ENCODE data around the gene EXOC6B.

Gene EXOC6B

DNA sequence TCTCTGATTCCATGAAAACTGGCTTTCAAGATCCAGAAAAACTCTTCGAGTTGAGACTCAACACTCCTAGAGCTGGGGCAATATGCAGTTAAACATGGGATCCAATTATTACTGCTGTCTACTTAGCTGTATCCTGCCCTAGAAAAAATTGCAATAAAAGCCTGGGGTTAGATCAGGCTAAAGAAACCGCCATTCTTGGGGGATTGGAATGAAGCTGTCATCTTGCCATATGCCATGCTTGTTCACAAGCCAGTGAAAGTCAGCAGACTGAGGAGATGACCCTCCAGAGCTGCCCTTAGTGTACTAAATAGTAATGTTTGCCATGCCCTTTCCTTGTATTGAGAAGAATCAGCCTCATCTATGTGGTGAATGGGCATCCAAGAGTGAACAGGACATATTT, 647.3 kb downstream of the EXOC6B start:
- peaks cover 3% of the 10 kb centered on the region; the same call in 1 of the 2 replicates for H3K36me3 ChIP-seq (ENCODE audit: insufficient read depth, low read length)
- no peaks in the 10 kb centered on the region for H3K9me2 ChIP-seq (replicated peaks; ENCODE audit: low read depth, low read length)
- no peak overlapping the region for H3K4me2 ChIP-seq (ENCODE audit: low read depth, low read length, poor library complexity, severe bottlenecking)
- no peaks in the 10 kb centered on the region for H4K20me1 ChIP-seq (ENCODE audit: insufficient read depth, low read length, poor library complexity, severe bottlenecking)
- no peak overlapping the region for H2AFZ ChIP-seq (ENCODE audit: low read length)
- H3K79me2 ChIP-seq (ENCODE audit: insufficient read depth, low read length) = no peaks in the 10 kb centered on the region
- H3F3A ChIP-seq (ENCODE audit: low read depth) = no peaks in the 10 kb centered on the region
- H3K4me1 ChIP-seq (ENCODE audit: insufficient read depth, low read length, poor library complexity, severe bottlenecking) = no peaks in the 10 kb centered on the region
- TF ChIP-seq CTCF (conservative IDR thresholded peaks at IDR 0.05; ENCODE audit: low read length) = no peak
- TF ChIP-seq EZH2phosphoT487 (IDR thresholded peaks at IDR 0.05; ENCODE audit: borderline replicate concordance) = no peak
- H3K4me3 ChIP-seq (ENCODE audit: low read length, poor library complexity, severe bottlenecking) = no peak overlapping the region
- no peak overlapping the region for H3K9ac ChIP-seq (ENCODE audit: low read depth, low read length, poor library complexity, severe bottlenecking)
- no peaks in the 10 kb centered on the region for H3K27me3 ChIP-seq (ENCODE audit: insufficient read depth, low read length, poor library complexity, severe bottlenecking)
- H3K9me3 ChIP-seq (ENCODE audit: insufficient read depth, low read depth, low read length) = no peaks in the 10 kb centered on the region

- H3K9ac ChIP-seq (ENCODE audit: low read depth, low read length, poor library complexity, severe bottlenecking) = no peak overlapping the region
- no peak for TF ChIP-seq EZH2phosphoT487 (IDR thresholded peaks at IDR 0.05; ENCODE audit: borderline replicate concordance)
- no peak for TF ChIP-seq CTCF (conservative IDR thresholded peaks at IDR 0.05; ENCODE audit: low read length)
- H3F3A ChIP-seq (ENCODE audit: low read depth) = no peaks in the 10 kb centered on the region
- H3K79me2 ChIP-seq (ENCODE audit: insufficient read depth, low read length) = no peaks in the 10 kb centered on the region
- H3K27me3 ChIP-seq (ENCODE audit: insufficient read depth, low read length, poor library complexity, severe bottlenecking) = no peaks in the 10 kb centered on the region
- peaks cover 3% of the 10 kb centered on the region; the same call in 1 of the 2 replicates for H3K36me3 ChIP-seq (ENCODE audit: insufficient read depth, low read length)
- no peaks in the 10 kb centered on the region for H4K20me1 ChIP-seq (ENCODE audit: insufficient read depth, low read length, poor library complexity, severe bottlenecking)
- H2AFZ ChIP-seq (ENCODE audit: low read length) = no peak overlapping the region
- no peaks in the 10 kb centered on the region for H3K4me1 ChIP-seq (ENCODE audit: insufficient read depth, low read length, poor library complexity, severe bottlenecking)
- H3K9me2 ChIP-seq (replicated peaks; ENCODE audit: low read depth, low read length) = no peaks in the 10 kb centered on the region
- no peak overlapping the region for H3K4me2 ChIP-seq (ENCODE audit: low read depth, low read length, poor library complexity, severe bottlenecking)
- no peaks in the 10 kb centered on the region for H3K9me3 ChIP-seq (ENCODE audit: insufficient read depth, low read depth, low read length)
- no peak overlapping the region for H3K4me3 ChIP-seq (ENCODE audit: low read length, poor library complexity, severe bottlenecking)
These were observed 649.6 kb downstream of the EXOC6B start for GRCh38 chr2:72176281-72176680.

DNA sequence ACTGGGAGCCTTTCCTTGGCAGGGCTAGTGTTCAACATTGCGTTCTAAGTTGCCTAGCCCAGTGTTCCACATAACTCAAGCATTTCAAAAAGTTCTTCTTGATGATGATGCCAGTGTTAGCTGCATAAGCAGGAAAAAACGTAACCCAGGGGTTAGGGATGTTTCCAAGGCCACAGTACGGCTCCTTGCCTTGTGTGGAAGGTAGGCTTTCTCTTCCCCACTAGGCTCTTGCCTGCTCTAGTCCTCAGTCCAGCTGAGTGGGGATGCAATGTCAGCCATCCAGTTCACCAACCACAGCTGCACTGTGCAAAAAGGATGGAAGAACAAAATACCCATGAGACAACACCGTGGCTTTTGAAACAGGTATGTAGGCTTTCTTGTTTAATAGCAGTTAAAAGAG, 650.2 kb downstream of the EXOC6B start:
- Histone ChIP-seq H3K9ac (ENCODE audit: low read depth, low read length, poor library complexity, severe bottlenecking) (no peak overlapping the region), H3K36me3 (ENCODE audit: insufficient read depth, low read length) (peaks cover 3% of the 10 kb centered on the region; the same call in 1 of the 2 replicates), H3K27me3 (ENCODE audit: insufficient read depth, low read length, poor library complexity, severe bottlenecking) (no peaks in the 10 kb centered on the region), H3F3A (ENCODE audit: low read depth) (no peaks in the 10 kb centered on the region), H3K9me3 (ENCODE audit: insufficient read depth, low read depth, low read length) (no peaks in the 10 kb centered on the region), H3K4me2 (ENCODE audit: low read depth, low read length, poor library complexity, severe bottlenecking) (no peak overlapping the region), H4K20me1 (ENCODE audit: insufficient read depth, low read length, poor library complexity, severe bottlenecking) (no peaks in the 10 kb centered on the region), H3K9me2 (replicated peaks; ENCODE audit: low read depth, low read length) (no peaks in the 10 kb centered on the region), H2AFZ (ENCODE audit: low read length) (no peak overlapping the region), H3K4me1 (ENCODE audit: insufficient read depth, low read length, poor library complexity, severe bottlenecking) (no peaks in the 10 kb centered on the region), H3K4me3 (ENCODE audit: low read length, poor library complexity, severe bottlenecking) (no peak overlapping the region), H3K79me2 (ENCODE audit: insufficient read depth, low read length) (no peaks in the 10 kb centered on the region)
- no peak for TF ChIP-seq EZH2phosphoT487 (IDR thresholded peaks at IDR 0.05; ENCODE audit: borderline replicate concordance)
- no peak for TF ChIP-seq CTCF (conservative IDR thresholded peaks at IDR 0.05; ENCODE audit: low read length)
